Spleen (tissue), 7 donors: ENCODE results near the gene MSI2.

Source experiments
- POLR2A ChIP-seq, 3 donors: fragments of 450-650 bp; IDR thresholded peaks; one replicate each; pipeline ENCODE4 v1.5.1; 2017; ENCODE audit warnings: antibody characterized with exemption in 3 of 3, mild to moderate bottlenecking in 1 of 3
- POLR2AphosphoS5 ChIP-seq, 3 donors: sonication (generic); formaldehyde crosslinking; IDR thresholded peaks; one replicate each; pipeline ENCODE4 v1.5.1; 2017; ENCODE audit warnings: antibody characterized with exemption in 3 of 3
- TF ChIP-seq, protein P1 (sequence below), 11 experiments: fragments of 200-600 bp in 7 of 11; fragments of 450-650 bp in 4 of 11; sonication (generic) in 4 of 11; IDR thresholded peaks in 8 of 11; conservative IDR thresholded peaks in 3 of 11; 1 replicate in 7 of 11; 2 replicates in 4 of 11; pipeline versions ENCODE4 v1.4.0 to v1.8.0; 2016 to 2021; ENCODE audit warnings: antibody characterized with exemption in 11 of 11, inconsistent platforms in 4 of 11, mild to moderate bottlenecking in 1 of 11
- donor health status: DM: no; HTN: no; CAD: no; lungs with moderate emphysema.
- donor health status: DM: no; HTN: no; CAD: no.
- donor health status: DM: no; HTN: no; CAD: no.

DNA sequence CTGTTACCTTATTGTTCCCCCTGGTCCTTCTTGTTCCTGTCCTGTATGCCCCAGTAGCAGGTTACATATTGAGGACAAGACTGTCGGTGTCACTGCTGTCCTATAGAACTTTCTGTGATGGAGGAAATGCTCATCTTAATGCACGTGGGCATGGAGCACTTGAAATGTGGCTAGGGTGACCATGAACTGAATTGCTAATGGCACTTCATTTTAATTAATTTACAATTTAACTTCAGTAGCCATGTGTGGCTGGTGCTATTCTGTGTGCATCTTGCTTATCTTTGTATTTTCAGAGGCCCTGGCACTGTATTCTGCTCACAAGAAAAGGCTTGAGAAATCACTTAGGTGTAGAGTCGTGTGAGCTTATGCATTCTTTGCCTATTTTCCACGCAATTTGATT lies 125.2 kb downstream of the MSI2 start:
- TF ChIP-seq, protein P1, sequence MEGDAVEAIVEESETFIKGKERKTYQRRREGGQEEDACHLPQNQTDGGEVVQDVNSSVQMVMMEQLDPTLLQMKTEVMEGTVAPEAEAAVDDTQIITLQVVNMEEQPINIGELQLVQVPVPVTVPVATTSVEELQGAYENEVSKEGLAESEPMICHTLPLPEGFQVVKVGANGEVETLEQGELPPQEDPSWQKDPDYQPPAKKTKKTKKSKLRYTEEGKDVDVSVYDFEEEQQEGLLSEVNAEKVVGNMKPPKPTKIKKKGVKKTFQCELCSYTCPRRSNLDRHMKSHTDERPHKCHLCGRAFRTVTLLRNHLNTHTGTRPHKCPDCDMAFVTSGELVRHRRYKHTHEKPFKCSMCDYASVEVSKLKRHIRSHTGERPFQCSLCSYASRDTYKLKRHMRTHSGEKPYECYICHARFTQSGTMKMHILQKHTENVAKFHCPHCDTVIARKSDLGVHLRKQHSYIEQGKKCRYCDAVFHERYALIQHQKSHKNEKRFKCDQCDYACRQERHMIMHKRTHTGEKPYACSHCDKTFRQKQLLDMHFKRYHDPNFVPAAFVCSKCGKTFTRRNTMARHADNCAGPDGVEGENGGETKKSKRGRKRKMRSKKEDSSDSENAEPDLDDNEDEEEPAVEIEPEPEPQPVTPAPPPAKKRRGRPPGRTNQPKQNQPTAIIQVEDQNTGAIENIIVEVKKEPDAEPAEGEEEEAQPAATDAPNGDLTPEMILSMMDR (IDR thresholded peaks at IDR 0.05 in 8 of 11, conservative IDR thresholded peaks at IDR 0.05 in 3 of 11), result no peak
- TF ChIP-seq POLR2A (IDR thresholded peaks at IDR 0.05) (no peak), POLR2AphosphoS5 (IDR thresholded peaks at IDR 0.05) (no peak)
